GM19455 (cell line): ENCODE data around the gene DDC.
"Not testable (repeated sequence)": the region's sequence is repeated elsewhere in the genome, so short reads cannot be mapped to it uniquely, and the experiment has no call there.

ENCODE experiments used
- ATAC-seq: cut with Tn5 transposase; IDR thresholded peaks from one replicate; pipeline ENCODE4 v1.9.1; 2021; ENCODE audit not compliant: unreplicated experiment

The DDC gene

DNA sequence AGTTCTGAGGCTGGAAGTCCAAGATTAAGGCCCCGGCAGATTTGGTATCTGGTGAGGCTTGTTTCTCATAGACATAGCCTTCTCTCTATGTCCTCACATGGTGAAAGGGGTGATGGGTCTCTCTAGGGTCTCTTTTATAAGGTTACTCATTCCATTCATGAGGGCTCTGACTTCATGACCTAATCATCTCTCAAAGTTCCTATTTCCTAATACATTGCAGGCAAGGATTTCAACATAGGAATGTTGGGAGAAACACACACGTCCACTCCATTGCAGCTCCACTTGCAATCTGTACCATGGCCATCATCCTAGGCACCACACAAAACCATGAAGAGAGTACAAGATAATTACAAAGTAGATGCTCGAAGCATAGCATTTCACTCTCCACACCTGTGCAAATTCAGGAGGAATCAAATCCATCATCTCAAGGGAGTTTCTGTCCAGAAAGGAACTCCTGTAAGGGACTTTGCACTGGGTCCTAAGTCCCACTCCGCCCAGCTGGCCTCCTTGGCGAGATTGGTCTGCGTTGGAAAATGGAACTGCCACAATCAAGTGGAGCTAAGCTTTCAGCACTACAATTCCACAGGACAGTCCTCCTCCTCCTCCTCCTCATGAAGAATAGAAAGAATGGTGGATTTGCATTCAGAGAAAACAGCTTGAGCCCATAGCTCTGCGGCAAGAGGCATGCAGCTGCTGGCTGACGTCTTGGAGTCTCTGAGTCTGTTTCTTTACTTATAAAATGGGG, 8.8 kb downstream of the DDC start:
- ATAC-seq, result no peak

DNA sequence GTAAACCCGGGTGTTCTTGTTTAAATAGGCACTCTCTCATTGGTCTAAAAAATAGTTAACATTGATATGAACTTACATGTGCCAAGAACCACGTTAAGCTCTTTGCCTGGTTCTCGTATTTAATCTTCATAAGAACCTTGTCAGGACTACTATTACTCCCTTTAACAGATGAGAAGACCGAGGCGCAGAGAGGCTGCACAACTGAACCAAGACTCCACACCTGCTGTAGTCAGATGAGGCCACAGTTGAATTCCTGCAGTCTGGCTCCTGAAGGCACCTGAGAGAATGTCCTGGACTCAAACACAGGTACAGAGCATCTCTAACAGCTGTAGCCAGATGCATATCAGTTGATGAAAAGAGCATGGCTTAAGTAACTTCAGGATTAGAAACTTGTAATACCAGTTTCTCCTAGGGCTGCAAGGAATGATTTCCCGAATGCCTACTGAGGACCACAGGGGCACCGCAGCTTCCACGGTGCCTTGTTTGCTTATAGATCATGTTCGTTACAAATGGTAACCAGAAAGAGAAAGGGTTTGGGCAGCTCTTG, 9.5 kb downstream of the DDC start:
- ATAC-seq, result no peak

DNA sequence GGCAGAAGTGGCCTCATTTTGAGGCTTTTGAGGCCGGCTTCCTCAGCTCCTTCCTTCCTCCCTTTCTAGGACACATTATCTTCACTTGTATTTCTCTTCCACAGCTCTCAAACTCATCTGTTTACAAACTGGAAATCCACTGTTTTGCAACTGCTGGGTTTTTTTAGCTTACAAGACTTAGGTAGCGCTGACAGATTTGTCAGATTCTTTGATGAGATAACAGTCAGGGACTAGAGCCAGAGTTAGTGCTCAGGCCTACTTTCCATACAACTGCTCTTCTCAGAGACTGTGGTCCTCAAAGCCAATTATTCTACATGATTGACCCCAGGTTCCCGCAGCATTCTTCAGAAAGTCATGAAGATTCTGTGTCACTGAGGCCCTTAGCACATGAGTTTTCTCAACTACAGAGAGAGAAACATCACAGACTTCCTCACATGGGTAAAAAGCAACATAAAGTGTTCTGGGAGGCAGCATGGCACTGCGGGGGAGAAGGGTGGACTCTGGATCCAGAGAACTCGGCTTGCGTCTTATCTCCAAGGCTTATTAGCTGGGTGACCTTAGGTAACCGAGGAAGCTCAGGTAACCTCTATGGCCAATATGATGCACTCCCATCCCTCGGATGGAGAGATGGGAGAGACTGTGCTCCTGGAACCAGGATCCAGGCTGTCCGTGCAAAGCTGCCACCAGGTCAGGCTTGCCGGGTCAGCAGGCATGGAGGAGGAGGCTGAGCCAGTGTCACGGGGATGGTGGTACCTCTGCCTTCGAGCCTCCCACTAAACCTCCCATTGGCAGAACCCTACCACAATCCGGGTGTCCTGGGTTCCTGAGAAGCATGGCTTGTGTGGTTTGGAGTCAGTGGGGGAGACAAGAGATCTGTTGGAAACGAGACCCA, 10.5 kb downstream of the DDC start:
- ATAC-seq, result no peak

DNA sequence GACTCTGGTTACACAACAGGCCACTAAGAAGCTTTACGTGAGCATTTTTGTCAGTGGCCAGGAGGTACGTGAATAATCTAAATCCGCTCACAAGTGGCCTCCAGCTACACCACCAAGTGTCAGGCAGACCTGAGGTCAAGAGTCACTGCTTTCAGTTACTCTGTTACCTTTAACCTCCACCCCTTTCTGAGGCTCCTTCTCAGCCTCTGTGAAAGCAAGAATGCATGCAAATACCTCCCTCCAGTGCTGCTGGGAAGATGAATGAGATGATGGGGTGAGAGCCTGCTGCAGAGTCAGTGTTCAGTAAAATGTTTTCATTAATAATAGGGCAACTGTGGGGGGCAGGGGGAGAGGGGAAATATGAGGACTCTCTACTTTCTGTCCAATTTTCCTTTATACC, 11.2 kb downstream of the DDC start:
- ATAC-seq, result no peak

DNA sequence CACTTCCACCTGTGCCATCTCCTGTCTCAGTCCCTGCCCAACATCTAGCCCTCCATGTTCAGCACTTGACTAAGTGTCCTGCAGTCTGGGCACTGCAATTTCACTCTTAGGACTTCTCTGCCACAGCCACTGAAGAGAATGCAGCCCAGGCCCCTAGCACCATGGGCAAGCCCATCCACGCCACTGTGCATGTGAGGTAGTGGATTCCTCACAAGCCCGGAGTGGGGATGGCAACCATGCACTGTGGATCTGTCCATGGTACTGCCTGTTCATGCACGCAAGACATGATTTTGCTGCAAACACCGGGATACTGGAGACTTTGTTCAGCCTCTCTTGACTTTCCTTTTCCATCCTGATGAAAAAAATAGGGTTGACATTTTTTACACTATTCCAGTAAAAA, 12.3 kb downstream of the DDC start:
- ATAC-seq, result no peak

DNA sequence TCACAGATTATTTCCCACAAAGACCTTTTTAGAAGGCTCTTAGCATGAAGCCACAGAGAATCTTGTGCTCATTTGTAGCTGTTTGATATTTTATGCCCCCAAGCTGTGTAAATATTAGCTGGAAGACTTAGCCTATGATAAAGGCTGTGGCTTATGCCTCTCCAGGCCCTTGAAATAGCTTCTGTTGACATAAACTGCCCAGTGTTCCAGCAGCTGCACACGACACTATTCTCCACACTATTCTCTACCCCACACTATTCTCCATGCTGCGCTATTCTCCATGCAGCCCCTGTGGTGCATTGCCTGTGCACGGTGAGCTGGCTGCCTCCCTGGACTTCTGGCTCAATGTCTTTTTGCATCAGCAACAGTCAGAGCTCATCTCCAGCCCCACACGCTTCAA, 13.1 kb downstream of the DDC start:
- no peak for ATAC-seq

DNA sequence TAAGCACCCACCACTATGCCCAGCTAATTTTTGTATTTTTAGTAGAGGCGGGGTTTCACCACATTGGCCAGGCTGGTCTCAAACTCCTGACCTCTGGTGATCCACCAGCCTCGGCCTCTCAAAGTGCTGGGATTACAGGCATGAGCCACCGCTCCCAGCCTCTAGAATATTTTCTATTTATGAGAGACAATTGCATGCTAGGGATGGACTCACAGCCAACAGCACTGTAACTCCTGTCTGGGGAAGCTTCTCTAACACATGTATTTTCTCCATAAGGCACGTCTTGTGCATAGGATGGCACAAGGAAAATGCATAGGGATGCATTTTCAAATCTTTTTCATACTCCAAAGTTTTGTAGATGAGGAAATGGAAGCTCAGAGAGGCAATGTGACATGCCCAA, 19.6 kb downstream of the DDC start:
- not testable (repeated sequence) for ATAC-seq

DNA sequence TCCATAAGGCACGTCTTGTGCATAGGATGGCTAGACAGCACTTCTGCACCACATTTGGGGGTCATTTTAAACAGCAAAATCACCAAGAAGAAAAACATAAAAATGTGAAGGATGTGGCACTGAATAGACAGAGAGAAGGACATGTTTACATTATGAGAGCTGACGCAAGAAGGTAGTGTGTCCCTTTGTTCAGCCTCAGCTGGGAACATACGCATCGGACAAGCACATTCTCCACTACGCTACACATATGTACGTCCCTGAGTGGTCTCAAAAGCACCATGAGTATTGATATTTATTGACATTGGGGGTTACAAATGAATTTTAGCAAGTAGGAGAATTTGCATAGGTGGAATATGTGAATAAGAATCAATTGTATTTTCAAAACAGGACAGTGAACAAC, 20.2 kb downstream of the DDC start:
- ATAC-seq, result no peak

DNA sequence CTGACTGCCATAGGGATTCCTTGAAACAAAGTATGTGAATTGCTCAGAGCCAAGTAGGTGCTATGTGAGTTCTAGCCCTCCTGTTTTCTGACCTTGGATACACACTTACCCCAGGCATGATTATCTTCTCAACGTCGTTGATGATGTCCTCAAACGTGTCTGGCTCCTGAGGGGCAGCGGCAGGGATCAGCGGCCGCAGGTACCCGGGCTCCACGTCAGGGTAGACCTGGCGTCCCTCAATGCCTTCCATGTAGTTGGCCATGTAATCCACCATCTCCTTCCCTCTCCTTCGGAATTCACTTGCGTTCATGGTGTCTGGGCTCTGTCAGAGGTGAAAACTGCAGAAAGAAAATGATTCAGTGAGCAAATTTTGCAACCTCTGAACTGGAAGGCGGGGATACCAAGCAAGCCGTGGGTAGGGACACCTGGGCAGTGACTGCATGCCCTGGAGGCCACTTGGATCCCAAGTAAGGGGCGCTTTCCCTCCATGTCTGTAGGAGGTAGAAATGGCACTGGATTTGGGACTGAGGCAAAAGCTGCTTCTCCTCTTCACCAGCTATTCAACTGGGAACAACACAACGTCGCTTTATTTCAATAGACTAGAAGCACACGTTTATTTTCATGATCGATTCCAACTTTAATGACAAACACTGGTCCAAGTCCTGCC, 21.3 kb downstream of the DDC start:
- ATAC-seq, result no peak

DNA sequence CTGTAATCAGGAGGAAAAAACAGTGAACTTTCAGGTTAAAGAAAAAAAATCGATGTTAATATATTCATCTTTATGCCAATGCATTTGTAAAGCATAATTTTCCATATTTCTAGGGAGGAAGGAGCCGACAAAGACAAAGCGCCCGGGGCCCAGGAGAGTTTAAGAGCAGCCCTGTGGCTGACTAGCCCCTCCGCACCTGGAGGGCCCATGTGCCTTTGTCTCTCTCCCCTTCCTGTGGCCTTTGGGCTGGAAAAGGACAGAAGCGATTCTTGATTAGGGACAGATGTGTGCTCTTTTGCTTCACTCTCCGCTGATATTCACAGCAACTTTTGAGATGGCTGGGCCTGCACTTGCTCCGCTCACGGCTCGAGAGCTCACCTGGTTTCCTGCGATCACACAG, 23.1 kb downstream of the DDC start:
- ATAC-seq, result no peak

DNA sequence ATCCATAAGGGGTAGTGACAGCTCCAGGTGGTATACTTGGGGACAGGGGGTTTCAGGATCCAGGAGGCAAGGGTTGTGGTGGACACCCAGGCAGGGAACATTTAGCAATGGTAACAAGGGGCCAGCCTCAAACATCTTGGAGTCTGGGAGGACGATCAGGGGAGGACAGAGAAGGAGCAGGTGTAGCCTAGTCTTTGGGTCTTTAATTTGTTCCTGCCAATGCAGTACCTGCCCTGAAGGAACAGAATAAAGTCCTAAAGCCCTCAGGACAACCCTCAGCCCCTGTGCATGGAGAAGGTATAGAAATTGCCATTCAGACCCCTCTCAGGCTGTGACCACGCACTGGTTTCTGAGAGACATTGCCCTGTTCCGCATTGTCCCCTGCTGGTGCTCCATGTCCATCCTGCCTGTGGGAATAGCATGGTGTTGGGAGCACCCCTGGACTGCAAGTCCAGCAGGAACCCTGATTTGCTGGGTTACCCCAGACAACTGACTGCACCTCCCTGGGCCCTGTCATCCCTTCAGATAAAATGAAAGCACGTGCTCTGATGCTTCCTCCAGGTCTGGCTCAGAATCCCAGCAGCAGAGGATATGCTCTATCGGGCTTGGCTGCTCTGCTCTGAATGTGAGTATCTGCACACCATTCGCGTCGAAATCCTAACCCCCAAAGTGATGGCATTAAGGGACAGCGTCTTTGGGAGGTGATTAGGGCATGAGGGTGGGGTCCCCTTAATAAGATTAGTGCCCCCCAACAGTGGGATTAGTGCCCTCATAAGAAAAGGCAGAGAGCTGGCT, 24.2 kb downstream of the DDC start:
- no peak for ATAC-seq

DNA sequence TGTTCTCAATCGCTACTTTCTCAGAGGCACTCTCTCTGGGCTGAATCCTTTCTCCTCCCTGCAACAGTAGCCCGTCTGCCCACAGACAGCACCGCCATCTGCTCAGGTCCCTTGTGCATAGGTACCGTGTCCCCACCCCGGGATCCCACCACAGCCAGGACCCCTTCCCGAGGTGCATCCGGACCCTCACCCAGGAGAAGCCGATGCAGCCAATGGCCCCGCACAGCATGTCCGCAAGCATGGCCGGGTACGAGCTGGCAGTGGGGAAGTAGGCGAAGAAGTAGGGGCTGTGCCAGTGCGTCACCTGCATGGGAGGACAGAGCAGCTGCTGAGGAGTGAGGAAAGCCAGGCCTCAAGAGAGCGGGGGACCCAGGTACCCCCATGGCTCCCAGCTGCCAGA, 25.5 kb downstream of the DDC start:
- no peak for ATAC-seq

DNA sequence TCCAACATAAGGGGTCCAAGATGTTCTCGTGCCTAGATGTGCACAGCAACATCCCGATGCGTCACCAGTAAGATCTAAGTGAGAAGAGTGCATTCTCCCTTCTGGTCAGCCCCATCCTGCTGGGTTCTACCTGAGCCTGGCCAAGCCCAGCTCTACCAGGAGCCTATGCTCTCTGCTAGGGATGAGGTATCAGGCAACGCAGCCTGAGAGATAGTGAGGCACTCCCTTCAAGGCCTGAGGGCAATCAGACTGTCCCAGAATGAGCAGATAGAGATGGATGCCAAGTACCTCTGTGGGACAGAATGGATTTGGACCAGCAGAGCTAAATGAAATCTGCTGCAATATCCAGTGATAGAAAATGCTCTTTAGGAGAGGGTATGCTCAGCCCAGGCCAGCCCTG, 26.7 kb downstream of the DDC start:
- no peak for ATAC-seq

DNA sequence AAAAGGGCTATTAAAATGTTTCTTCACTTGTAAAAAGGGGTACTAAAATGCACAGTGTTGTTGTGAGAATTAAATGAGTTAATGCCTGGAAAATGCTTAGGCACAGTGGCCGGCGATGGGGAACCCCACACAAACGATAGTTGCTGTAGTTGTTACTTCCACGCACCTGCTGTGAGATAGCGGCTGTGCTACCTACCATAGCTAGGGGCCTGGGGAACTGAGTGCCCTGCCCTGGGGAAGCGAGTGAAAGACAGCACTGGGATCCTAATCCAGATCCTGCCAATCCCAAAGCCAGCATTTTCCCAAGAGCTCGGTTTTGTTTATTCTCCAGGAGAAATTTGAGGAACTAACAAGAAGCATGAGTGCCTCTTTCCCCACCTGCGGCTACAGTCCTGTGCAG, 27.8 kb downstream of the DDC start:
- ATAC-seq, result no peak

DNA sequence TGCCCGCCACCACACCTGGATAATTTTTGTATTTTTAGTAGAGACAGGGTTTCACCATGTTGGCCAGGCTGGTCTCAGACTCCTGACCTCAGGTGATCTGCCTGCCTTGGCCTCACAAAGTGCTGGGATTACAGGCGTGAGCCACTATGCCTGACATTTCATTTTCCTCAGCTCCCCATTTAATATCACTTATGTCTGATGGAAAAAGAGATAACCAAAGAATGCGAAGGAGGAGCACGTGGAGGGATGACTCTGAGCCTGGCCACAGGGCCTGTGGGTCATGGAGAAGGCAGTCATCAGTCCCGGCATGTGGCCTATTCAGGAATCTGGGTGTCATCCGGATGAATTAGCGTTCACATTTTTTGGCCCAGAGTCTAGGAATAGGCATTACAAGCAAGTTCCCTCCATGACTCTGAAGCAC, 29.9 kb downstream of the DDC start:
- not testable (repeated sequence) for ATAC-seq

DNA sequence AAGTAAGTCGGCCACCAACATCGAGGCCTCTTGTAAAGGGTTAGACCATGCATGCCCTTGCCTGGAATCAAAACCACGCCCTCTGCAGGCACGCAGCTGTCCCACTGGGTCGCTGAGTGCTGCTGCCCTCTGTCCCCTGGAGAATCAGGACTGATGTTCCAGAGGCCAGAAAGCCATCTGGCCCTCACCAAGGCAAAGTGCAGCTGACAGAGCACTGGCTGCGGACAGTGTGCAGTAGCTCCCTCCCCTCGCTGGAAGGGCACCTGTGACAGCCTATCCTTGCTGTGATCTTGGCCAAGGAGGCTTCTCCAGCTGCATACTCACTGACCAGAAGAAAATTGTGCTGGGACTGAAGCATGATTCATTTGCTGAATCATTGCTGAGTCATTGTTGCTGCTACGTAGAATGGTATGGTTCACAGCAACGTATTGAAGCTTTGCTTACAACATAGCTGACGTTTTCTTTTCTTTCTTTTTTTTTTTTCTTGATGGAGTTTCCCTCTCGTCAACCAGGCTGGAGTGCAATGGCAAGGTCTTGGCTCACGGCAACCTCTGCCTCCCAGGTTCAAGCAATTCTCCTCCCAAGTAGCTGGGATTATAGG, 30.4 kb downstream of the DDC start:
- ATAC-seq, result no peak

DNA sequence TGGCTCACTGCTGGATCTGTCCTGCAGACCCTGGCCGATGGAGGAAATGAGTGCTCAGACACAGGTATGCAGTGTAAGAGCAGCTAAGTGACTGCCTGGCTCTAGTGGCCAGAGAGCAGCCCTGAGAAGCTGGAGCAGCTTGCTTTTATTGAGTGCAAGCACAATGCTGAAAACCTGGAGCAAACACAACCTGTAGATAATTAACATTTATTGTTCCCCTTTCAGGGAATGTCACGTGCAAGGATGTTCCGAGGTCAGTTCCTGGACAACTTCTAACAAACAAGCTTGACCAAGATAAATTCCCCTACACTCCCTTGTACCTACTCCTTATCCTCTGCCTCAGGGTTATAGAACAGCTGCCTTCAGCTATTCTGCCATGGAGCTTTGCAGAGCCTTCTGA, 31.3 kb downstream of the DDC start:
- ATAC-seq, result no peak

DNA sequence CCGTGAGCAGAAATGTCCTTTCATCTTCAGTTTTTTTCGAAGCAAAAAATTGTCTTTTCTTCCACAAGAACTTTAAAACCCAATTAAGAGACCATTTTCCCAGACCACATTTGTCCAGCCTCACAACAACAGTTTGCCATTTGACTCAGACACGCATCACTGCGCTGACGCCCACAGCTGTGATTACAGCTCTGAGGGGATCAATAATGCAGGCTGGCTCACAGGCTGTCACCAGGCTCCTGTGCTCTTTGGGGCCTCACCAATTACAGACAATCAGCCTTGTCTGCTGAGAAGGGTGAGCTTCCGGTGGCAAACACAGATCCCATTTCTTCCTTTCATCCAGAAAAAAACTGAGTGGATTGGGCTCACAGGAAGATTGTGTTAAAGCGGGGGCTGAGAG, 33.3 kb downstream of the DDC start:
- ATAC-seq, result no peak

DNA sequence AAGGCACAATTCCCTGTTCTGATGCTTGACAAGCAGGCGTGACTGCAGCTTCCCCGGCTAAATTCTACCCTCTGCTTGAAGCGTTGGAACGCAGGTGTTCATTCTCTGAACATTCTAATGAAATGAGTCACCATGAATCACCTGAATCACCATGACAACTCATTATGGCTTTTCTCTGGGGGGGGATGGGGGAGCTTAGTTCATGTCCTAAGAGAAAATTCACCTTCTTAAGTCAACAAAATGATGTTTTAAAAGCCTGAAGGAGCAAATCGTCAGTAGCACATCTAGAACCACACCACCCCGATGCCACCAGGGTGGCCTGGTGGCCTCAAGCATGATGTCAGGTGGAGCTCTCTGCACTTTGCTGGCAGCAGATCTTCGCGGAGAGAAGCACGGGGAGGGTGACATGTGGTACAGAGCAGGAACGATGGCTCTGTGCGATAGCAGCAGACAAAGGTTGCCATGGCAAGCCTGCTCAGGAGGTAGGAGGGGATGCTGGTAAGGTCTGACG, 33.7 kb downstream of the DDC start:
- no peak for ATAC-seq

DNA sequence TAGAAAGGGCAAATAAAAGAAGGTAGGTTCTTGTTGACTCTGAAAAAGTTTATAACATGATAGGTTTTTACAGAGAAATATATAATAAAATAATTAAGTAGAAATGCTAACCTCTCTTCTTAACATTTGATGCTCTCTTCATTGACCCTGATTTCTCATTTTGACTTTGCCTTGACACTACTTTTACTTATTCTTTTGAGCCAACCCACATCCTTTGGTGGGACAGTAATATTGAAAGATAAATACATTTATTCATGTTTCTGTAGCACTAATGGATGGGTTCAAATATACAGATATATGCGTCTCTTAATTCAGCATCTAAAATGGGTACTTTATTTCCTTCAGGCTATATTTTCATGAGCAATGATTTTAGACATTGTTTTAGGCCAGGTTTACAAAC, 34.4 kb downstream of the DDC start:
- no peak for ATAC-seq
